CD14-positive monocyte (primary cell): ENCODE data around the gene SLC26A2. TPM values are rescaled to one million over a fixed set of nuclear protein-coding genes. Genes with fewer than 3 reads are reported as not detected.

ENCODE experiments used
- DNase-seq, 3 donors: peaks; one replicate each; pipeline ENCODE4 v3.0.0-alpha.2; 2011 to 2022
- H2AFZ ChIP-seq: 2 replicates; pipeline ENCODE4 v1.6.0; 2012; ENCODE audit warnings: mild to moderate bottlenecking, low read depth, low read length, inconsistent platforms; ENCODE audit not compliant: insufficient read depth, poor library complexity, severe bottlenecking
- H3K27ac ChIP-seq, 2 donors: 1 replicate in 1 of 2; 2 replicates in 1 of 2; pipeline ENCODE4 v1.5.1; 2012 to 2013; ENCODE audit warnings: low read length in 2 of 2, control low read depth in 1 of 2, inconsistent platforms in 1 of 2, low read depth in 1 of 2, mild to moderate bottlenecking in 1 of 2
- H3K27me3 ChIP-seq, 2 donors: one replicate each; pipeline versions ENCODE4 v1.6.0 to v1.6.1; 2011 to 2013; ENCODE audit warnings: low read length in 2 of 2; ENCODE audit not compliant: control insufficient read depth in 2 of 2, insufficient read depth in 2 of 2
- H3K36me3 ChIP-seq, 2 donors: replicated peaks in 1 of 2; 1 replicate in 1 of 2; 2 replicates in 1 of 2; pipeline versions ENCODE4 v1.5.1 to v1.6.1; 2012 to 2013; ENCODE audit warnings: low read length in 2 of 2, control low read depth in 1 of 2, inconsistent platforms in 1 of 2, mild to moderate bottlenecking in 1 of 2; ENCODE audit not compliant: insufficient read depth in 2 of 2, control insufficient read depth in 1 of 2
- H3K4me1 ChIP-seq, 2 donors: 1 replicate in 1 of 2; 2 replicates in 1 of 2; pipeline versions ENCODE4 v1.5.1 to v1.6.1; 2012 to 2013; ENCODE audit warnings: low read length in 2 of 2, control low read depth in 1 of 2, inconsistent platforms in 1 of 2, mild to moderate bottlenecking in 1 of 2, moderate library complexity in 1 of 2; ENCODE audit not compliant: insufficient read depth in 2 of 2, control insufficient read depth in 1 of 2
- H3K4me2 ChIP-seq: replicated peaks from 2 replicates; pipeline ENCODE3; 2012; ENCODE audit warnings: low read length, moderate library complexity, mild to moderate bottlenecking; ENCODE audit not compliant: poor library complexity, severe bottlenecking; ENCODE audit errors: extremely low read depth
- H3K4me3 ChIP-seq, 3 experiments: fragments of 200-600 bp in 1 of 3; sonication (generic) in 1 of 3; replicated peaks in 1 of 3; 1 replicate in 2 of 3; 2 replicates in 1 of 3; pipeline ENCODE4 v1.5.1; 2011 to 2013; ENCODE audit warnings: low read length in 3 of 3, mild to moderate bottlenecking in 3 of 3, control low read depth in 2 of 3, low read depth in 2 of 3, inconsistent platforms in 1 of 3, moderate library complexity in 1 of 3
- H3K79me2 ChIP-seq: 2 replicates; pipeline ENCODE4 v1.6.0; 2012; ENCODE audit warnings: mild to moderate bottlenecking, control low read depth, inconsistent platforms, low read length, moderate library complexity; ENCODE audit not compliant: insufficient read depth
- H3K9ac ChIP-seq: 2 replicates; pipeline ENCODE4 v1.6.0; 2017; ENCODE audit warnings: low read length, mild to moderate bottlenecking; ENCODE audit not compliant: insufficient read depth, poor library complexity, severe bottlenecking
- H3K9me3 ChIP-seq, 2 donors: replicated peaks in 1 of 2; 1 replicate in 1 of 2; 2 replicates in 1 of 2; pipeline versions ENCODE4 v1.5.1 to v1.6.1; 2012 to 2013; ENCODE audit warnings: low read length in 2 of 2, control low read depth in 1 of 2; ENCODE audit not compliant: control insufficient read depth in 1 of 2, insufficient read depth in 1 of 2
- H4K20me1 ChIP-seq: 2 replicates; pipeline ENCODE4 v1.6.0; 2012; ENCODE audit warnings: mild to moderate bottlenecking, low read length, control low read depth, moderate library complexity; ENCODE audit not compliant: insufficient read depth
- H3K27ac Mint-ChIP-seq, 7 donors: one replicate each; pipeline ENCODE4 v1.8.0; 2020; ENCODE audit warnings: mild to moderate bottlenecking in 7 of 7, mixed read lengths in 7 of 7, moderate library complexity in 6 of 7, inconsistent platforms in 2 of 7
- H3K27me3 Mint-ChIP-seq, 3 donors: one replicate each; pipeline ENCODE4 v1.8.0; 2021 to 2022; ENCODE audit warnings: low read depth in 3 of 3, mild to moderate bottlenecking in 3 of 3, mixed read lengths in 3 of 3, moderate library complexity in 3 of 3, inconsistent platforms in 1 of 3
- H3K36me3 Mint-ChIP-seq, 2 donors: one replicate each; pipeline ENCODE4 v1.8.0; 2020; ENCODE audit warnings: mixed read lengths in 2 of 2, inconsistent platforms in 1 of 2, mild to moderate bottlenecking in 1 of 2
- H3K4me1 Mint-ChIP-seq: one replicate; pipeline ENCODE4 v1.8.0; 2020; ENCODE audit warnings: mild to moderate bottlenecking, mixed read lengths
- H3K4me3 Mint-ChIP-seq, 2 donors: one replicate each; pipeline ENCODE4 v1.8.0; 2020; ENCODE audit warnings: mild to moderate bottlenecking in 2 of 2, mixed read lengths in 2 of 2, moderate library complexity in 1 of 2
- H3K9me3 Mint-ChIP-seq, 7 donors: one replicate each; pipeline ENCODE4 v1.8.0; 2020 to 2022; ENCODE audit warnings: mixed read lengths in 7 of 7, mild to moderate bottlenecking in 6 of 7, moderate library complexity in 6 of 7, inconsistent platforms in 2 of 7
- CTCF ChIP-seq: fragments of 200-600 bp; IDR thresholded peaks from one replicate; pipeline ENCODE4 v1.8.0; 2022; ENCODE audit warnings: antibody characterized with exemption, mild to moderate bottlenecking
- WGBS: methylation state at CpG from one replicate; pipeline ENCODE4 v1.1.5; 2013; ENCODE audit warnings: missing lambda C conversion rate; ENCODE audit not compliant: insufficient coverage; 5-methylcytosine and 5-hydroxymethylcytosine counted together
- intact Hi-C, 2 donors: fragments of 100-400 bp; cut with micrococcal nuclease; formaldehyde crosslinking; loops; one replicate each; pipeline versions ENCODE4 v1.15.0 to v1.15.1; 2023
- polyA plus RNA-seq, 3 donors: library from polyadenylated mRNA; depleted of rRNA in 1 of 3; unstranded in 2 of 3; stranded (reverse) in 1 of 3; fragments of 300-500 nt in 2 of 3; fragments of >200 nt in 1 of 3; fragmentation: Illumina TruSeq in 2 of 3; gene quantifications; 1 replicate in 2 of 3; 2 replicates in 1 of 3; pipeline ENCODE4 v1.2.3, GENCODE V29; 2012 to 2021

SLC26A2 gene
- polyA plus RNA-seq, 3 donors = 1.9 to 3.6 (median 3.1) TPM

GRCh38 chr5:150033334-150033733, 72.8 kb downstream of the SLC26A2 start:
- Histone ChIP-seq H2AFZ (no peak overlapping the region), H3K4me3 (no peak overlapping the region), H4K20me1 (no peaks in the 10 kb centered on the region), H3K79me2 (no peaks in the 10 kb centered on the region), H3K27me3 (no peaks in the 10 kb centered on the region), H3K27ac (no peak overlapping the region), H3K9me3 (no peaks in the 10 kb centered on the region), H3K4me1 (no peaks in the 10 kb centered on the region), H3K36me3 (peaks cover 94 to 98% of the 10 kb centered on the region in 2 donors), H3K9ac (no peak overlapping the region), H3K4me2 (no peak overlapping the region)
- no peak overlapping the region for H3K4me3 Mint-ChIP-seq
- 97% methylated on average over 3 of the region's 4 CpGs for WGBS
- H3K4me1 Mint-ChIP-seq = peaks cover 3% of the 10 kb centered on the region
- no peak for DNase-seq
- H3K27ac Mint-ChIP-seq = peak overlapping the region in 2 of 7 donors; percentile 9 to 23
- H3K36me3 Mint-ChIP-seq = peaks cover 86 to 97% of the 10 kb centered on the region in 2 donors
- H3K27me3 Mint-ChIP-seq = no peaks in the 10 kb centered on the region
- TF ChIP-seq CTCF = no peak
- H3K9me3 Mint-ChIP-seq = no peaks in the 10 kb centered on the region
- intact Hi-C loops = no loop called here

- Mint-ChIP-seq H3K4me3 (no peak overlapping the region), H3K27me3 (no peaks in the 10 kb centered on the region), H3K4me1 (peaks cover 3% of the 10 kb centered on the region), H3K36me3 (peaks cover 87 to 96% of the 10 kb centered on the region in 2 donors), H3K9me3 (no peaks in the 10 kb centered on the region), H3K27ac (no peak overlapping the region)
- Histone ChIP-seq H3K4me1 (no peaks in the 10 kb centered on the region), H4K20me1 (no peaks in the 10 kb centered on the region), H3K4me2 (no peak overlapping the region), H3K9ac (no peak overlapping the region), H3K27ac (no peak overlapping the region), H3K4me3 (no peak overlapping the region), H3K9me3 (no peaks in the 10 kb centered on the region), H3K27me3 (no peaks in the 10 kb centered on the region), H2AFZ (no peak overlapping the region), H3K79me2 (no peaks in the 10 kb centered on the region), H3K36me3 (peaks cover 98% of the 10 kb centered on the region in 2 donors)
- WGBS = 90% methylated on average over 2 of the region's 4 CpGs
- no peak for TF ChIP-seq CTCF
- no peak for DNase-seq
- intact Hi-C loops = no loop called here
Measured at GRCh38 chr5:150034662-150035061, 74.1 kb downstream of the SLC26A2 start.
